Stimulated activated CD4-positive, alpha-beta T cell treated with anti-CD3 and anti-CD28 coated beads, TNF-alpha, amount 100 ng/mL, for 48 hours (primary cell): ENCODE results near the gene DHX57.
"Not testable (repeated sequence)": the region's sequence is repeated elsewhere in the genome, so short reads cannot be mapped to it uniquely, and the experiment has no call there.

Source experiments
- DNase-seq, 3 donors: peaks; one replicate each; pipeline ENCODE4 v3.0.0-alpha.2; 2020; ENCODE audit warnings: low read depth in 3 of 3

Gene DHX57

GRCh38 chr2:38863061-38863695, 12.6 kb downstream of the DHX57 start:
- DNase-seq = no peak

- no peak for DNase-seq
Measured at GRCh38 chr2:38862476-38862875, 13.3 kb downstream of the DHX57 start.

- no peak for DNase-seq
Measured at GRCh38 chr2:38856165-38856564, 19.6 kb downstream of the DHX57 start.

- DNase-seq = no peak
Measured at GRCh38 chr2:38850045-38850444, 25.7 kb downstream of the DHX57 start.

GRCh38 chr2:38836791-38837190, 38.9 kb downstream of the DHX57 start:
- DNase-seq = no peak

- no peak for DNase-seq
Measured at GRCh38 chr2:38835990-38836389, 39.7 kb downstream of the DHX57 start.

GRCh38 chr2:38835015-38835601, 40.6 kb downstream of the DHX57 start:
- DNase-seq = no peak

GRCh38 chr2:38830526-38831159, 45.1 kb downstream of the DHX57 start:
- DNase-seq = no peak

- DNase-seq = no peak
Measured at GRCh38 chr2:38829971-38830370, 45.8 kb downstream of the DHX57 start.

GRCh38 chr2:38828460-38828859, 47.3 kb downstream of the DHX57 start:
- DNase-seq = no peak

- not testable (repeated sequence) for DNase-seq
Measured at GRCh38 chr2:38827539-38828145, 48.1 kb downstream of the DHX57 start.

- no peak for DNase-seq
Measured at GRCh38 chr2:38825956-38826355, 49.8 kb downstream of the DHX57 start.

GRCh38 chr2:38824906-38825305, 50.8 kb downstream of the DHX57 start:
- DNase-seq = no peak

GRCh38 chr2:38823386-38823785, 52.3 kb downstream of the DHX57 start:
- DNase-seq = no peak

- no peak for DNase-seq
Measured at GRCh38 chr2:38818565-38818964, 57.2 kb downstream of the DHX57 start.

GRCh38 chr2:38815936-38816335, 59.8 kb downstream of the DHX57 start:
- DNase-seq = no peak

- DNase-seq = no peak
Measured at GRCh38 chr2:38810488-38810887, 65.2 kb downstream of the DHX57 start.

- no peak for DNase-seq
Measured at GRCh38 chr2:38808677-38809076, 67.1 kb downstream of the DHX57 start.

- DNase-seq = no peak
Measured at GRCh38 chr2:38806733-38807059, 69.0 kb downstream of the DHX57 start.

GRCh38 chr2:38806015-38806732, 69.6 kb downstream of the DHX57 start:
- DNase-seq = no peak

- no peak for DNase-seq
Measured at GRCh38 chr2:38797953-38798352, 77.8 kb downstream of the DHX57 start.

GRCh38 chr2:38797250-38797676, 78.5 kb downstream of the DHX57 start:
- DNase-seq = no peak
